Left cardiac atrium (tissue), 4 donors: ENCODE results near the gene ACP2. TPM values are rescaled to one million over a fixed set of nuclear protein-coding genes. Genes with fewer than 3 reads are reported as not detected.

Experiments
- ATAC-seq, 2 donors: fragments of 200-7000 bp; cut with Tn5 transposase; one replicate each; pipeline ENCODE4 v1.9.1; 2020; ENCODE audit warnings: mild to moderate bottlenecking in 2 of 2, moderate library complexity in 2 of 2
- DNase-seq: peaks from one replicate; pipeline ENCODE4 v3.0.0-alpha.2; 2020
- intact Hi-C, 2 donors: fragments of 100-400 bp; cut with DNase I; formaldehyde crosslinking; loops; one replicate each; pipeline versions ENCODE4 v1.14.1 to v1.15.1; 2022 to 2023
- total RNA-seq, 2 donors: library from RNA; stranded (reverse); fragmentation: NEBNext Ultra II Directional; extraction: Animal tissue kit (Norgen Biotek cat#: 25700); gene quantifications; one replicate each; pipeline ENCODE4 v1.2.1, GENCODE V29; 2021
- donor health status: DM: no; HTN: yes; CAD: no.
- donor health status: DM: no; HTN: yes; CAD: no; lungs with severe emphysema.
- donor health status: DM: yes; HTN: yes; CAD: no.
- donor health status: Dilated cardiomyopathy.

ACP2 gene
- total RNA-seq, 2 donors from 2014 or later: 25.1 to 26.2 TPM

DNA sequence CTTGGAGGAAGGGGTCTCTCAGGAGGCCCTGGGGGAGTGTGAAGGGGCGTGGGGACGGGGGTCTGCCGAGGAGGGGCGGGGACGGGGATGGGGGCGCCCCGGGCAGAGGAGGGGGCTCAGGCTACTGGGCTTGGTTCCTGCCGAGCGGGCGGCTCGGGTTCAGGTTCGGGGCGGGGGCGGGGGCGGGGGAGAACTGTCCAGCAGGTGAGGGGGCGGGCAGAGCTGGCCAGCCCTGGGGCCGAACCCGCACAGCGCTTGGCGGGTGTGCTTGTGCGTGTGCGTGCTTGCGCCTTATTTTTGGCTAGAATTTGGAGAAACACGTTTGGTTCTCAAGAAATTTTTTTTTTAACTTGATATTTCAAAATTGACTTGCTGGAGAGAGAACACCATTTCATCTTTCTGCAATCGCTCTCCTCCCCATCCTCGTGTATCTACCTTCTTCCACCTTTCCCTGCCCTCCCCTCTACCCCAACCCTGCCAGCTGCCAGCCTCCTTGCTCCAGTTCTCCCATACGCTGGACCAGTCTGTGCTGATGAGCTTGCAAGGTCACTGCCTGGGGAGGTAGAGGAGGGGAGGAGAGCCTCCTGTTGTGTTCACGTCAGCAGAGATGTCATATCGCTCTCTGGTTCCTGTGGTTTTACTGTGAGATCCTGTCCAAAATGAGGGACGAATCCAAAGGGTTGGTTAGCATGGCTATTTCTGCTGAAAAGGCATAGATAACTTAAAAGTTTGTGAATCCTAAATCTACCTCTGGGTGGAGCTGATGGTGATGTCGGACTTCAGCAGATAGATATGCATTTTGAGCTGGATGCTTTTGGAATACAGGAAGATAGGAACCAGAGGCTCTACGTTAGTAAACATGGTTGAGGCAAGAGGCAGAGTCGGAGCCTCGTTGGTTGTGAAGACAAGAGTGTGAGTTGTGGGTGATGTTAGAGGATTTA, 22.0 kb upstream of the ACP2 start:
- DNase-seq (no peak), ATAC-seq (peak; percentile 0 to 11)
- intact Hi-C loops: loop anchor here in 1 of 2 donors (5.0 kb wide), 1 partner anchor 82 kb away; the partner anchor contains the start of gene MYBPC3

DNA sequence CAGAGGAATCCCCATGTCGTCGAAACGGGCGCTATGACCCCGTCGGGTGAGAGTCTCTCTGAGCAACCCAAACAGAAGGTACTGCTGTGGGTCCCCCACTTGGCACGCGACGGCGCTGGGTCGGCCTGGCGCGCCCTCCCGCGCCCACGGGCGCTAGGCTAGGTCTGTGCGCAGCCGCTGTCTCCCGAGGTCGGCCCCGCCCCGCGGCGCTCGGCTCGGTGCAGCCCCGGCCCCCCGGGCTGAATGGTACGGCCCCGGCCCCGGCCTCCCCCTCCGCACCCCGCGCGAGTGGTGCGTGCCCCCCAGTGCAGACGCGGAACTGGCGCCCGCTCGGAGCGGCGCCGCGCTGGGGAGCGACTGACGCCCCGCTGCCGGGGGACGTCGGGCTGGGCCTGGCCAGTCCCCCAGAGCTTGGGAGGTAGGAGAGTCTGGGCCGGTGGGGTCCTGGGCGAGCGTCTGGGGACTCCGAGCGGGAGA, 21.3 kb upstream of the ACP2 start, which contains the start of gene MADD:
Gene MADD, plus strand, starts transcription at position 305 of the 477 bp plus-strand sequence.
- ATAC-seq: peak; percentile 94 to 96
- intact Hi-C loops: loop anchor here (5.0 to 10.0 kb wide), 2 partner anchors 82 to 85 kb away; partner anchors contain the start of gene MYBPC3 (in 2 of the 2)
- DNase-seq: peak; percentile 90

DNA sequence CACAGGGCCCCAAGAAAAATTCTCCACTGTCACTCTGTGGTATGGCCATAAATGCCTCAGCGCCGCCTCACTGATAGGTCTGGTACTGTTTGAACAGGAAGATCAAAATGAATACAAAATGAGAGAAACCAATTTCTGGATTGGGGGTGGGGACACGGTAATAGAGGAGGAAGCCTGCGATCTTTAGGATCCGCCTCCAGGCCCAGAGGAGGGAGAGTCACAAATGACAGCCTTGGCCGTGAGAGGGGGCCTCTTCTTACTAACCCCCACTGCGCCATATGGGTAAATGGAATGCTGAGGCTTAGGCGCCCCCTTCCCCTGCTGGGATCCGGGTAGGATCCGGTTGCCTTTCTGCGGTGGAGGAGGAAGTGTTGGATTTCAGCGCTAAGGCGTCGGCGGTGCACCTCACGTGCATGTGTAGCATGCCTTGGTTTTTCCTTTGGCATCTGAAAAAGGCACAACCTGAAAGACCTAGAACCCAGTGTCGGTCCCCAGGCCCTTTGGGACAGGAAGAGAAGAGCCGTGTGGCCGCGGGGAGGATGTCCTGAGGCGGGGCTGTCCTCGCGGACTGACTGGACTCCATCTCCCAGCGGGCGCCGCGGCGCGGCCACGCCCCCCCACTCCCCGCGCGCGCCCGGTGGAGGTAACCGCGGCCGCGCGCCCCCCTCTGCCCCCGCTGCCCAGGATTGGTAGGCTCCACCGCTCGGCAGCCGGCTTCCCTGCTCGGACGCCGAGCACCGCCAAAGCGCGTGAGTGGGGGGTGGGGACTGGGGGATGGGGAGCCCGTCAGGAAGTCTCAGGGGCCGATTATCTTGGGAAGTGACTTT, 20.6 kb upstream of the ACP2 start:
- intact Hi-C loops: loop anchor here in 1 of 2 donors (10.0 kb wide), 1 partner anchor 86 kb away; the partner anchor contains the start of gene MYBPC3
- peak; percentile 93 to 94 for ATAC-seq
- peak; percentile 93 for DNase-seq

DNA sequence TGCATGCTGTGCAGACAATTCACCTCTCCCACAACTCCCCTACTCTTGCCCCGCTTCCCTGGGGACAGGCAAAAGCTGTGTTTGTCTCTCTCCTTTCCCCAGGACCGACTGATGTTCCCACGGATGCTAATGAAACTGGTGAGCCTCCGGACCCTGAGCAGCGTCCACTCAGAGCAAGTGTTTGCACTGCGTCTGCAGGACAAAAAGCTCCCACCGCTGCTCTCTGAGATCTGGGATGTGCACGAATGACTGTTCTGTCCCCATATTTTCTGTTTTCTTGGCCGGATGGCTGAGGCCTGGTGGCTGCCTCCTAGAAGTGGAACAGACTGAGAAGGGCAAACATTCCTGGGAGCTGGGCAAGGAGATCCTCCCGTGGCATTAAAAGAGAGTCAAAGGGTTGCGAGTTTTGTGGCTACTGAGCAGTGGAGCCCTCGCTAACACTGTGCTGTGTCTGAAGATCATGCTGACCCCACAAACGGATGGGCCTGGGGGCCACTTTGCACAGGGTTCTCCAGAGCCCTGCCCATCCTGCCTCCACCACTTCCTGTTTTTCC, 19.9 kb upstream of the ACP2 start:
- ATAC-seq: no peak
- intact Hi-C loops: loop anchor here in 1 of 2 donors (10.0 kb wide), 1 partner anchor 86 kb away; the partner anchor contains the start of gene MYBPC3
- no peak for DNase-seq

DNA sequence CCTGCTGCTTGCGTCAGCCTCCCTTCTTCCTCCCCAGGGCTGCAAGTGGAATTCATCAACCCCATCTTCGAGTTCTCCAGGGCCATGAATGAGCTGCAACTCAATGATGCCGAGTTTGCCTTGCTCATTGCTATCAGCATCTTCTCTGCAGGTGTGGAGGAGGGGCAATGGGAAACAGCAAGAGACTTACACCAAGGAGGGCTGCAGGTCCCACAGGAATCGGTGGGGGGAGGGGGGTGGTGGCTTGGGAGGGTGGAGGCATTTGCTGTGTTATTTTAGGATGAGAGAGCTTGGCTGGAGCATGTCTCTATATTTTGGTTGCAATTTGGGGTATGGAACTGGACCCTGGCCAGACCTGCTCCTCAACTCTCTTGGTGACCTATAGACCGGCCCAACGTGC, 19.3 kb upstream of the ACP2 start:
- ATAC-seq (no peak), DNase-seq (no peak)
- intact Hi-C loops: loop anchor here in 1 of 2 donors (10.0 kb wide), 1 partner anchor 87 kb away; the partner anchor contains the start of gene MYBPC3

DNA sequence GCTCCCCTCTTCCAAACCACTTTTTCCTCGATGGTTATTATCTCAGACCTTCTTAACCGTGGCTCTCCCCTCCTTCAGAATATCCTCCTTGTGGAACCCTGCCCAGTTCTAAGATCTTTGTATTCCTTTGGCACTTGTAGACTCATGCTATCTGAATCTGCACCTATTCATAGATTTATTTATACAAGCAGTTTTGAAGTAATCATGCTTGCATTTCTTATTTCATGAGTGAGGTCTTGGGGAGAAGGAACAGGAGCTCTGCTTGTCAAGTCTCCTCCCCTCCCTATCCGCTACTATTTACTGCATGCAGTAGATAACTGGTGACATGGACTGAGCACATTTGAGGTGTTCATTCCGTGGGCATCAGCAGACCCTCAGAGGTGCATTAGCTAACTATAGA, 15.9 kb upstream of the ACP2 start:
- intact Hi-C loops: loop anchor here in 1 of 2 donors (10.0 kb wide), 1 partner anchor 90 kb away; the partner anchor contains the start of gene MYBPC3
- no peak for ATAC-seq

DNA sequence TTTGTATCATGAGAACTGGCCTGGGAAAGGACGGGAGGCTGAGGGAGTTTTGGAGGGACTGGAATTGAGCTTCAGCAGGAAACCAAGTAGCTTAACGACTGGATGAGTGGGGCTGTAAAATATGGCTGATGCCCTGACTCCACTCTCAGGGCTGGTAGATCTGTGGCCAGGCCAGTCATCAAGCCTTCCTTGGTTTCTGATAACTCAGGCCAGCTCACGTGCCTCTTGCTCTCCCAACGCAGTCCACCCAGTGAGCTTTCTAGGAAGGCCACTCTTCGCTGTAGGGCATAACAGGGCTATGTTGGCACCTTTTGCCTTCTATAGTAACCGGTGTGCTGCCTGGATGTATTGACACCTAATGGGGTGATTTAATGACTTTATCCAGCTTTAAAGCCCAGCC, 15.5 kb upstream of the ACP2 start:
- no peak for DNase-seq
- intact Hi-C loops: loop anchor here in 1 of 2 donors (10.0 kb wide), 1 partner anchor 91 kb away; the partner anchor contains the start of gene MYBPC3
- ATAC-seq: no peak

More for the DNA sequence above, 15.9 kb upstream of the ACP2 start:
- DNase-seq: no peak

DNA sequence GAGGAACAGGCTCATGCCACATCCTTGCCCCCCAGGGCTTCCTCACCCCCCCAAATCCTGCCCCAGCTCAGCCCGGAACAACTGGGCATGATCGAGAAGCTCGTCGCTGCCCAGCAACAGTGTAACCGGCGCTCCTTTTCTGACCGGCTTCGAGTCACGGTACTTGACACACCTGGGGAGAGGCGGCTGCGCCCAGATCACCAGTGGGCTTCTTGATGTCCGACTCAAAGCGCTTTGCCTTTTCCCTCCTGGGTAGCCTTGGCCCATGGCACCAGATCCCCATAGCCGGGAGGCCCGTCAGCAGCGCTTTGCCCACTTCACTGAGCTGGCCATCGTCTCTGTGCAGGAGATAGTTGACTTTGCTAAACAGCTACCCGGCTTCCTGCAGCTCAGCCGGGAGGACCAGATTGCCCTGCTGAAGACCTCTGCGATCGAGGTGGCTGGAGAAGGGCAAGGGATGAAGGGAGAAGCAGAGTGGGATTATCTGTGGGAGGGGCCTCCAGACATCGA, 12.7 kb upstream of the ACP2 start:
- intact Hi-C loops: loop anchor here in 1 of 2 donors (10.0 kb wide), 1 partner anchor 93 kb away; the partner anchor contains the start of gene MYBPC3
- ATAC-seq (no peak), DNase-seq (no peak)

DNA sequence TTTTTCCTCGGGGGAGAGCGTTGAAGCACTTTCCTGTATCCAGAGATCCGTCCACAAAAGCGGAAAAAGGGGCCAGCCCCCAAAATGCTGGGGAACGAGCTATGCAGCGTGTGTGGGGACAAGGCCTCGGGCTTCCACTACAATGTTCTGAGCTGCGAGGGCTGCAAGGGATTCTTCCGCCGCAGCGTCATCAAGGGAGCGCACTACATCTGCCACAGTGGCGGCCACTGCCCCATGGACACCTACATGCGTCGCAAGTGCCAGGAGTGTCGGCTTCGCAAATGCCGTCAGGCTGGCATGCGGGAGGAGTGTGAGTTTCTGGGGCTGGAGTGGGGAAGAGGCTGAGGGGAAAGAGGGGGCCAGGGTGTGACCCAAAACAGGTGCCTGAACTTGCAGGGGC, 11.8 kb upstream of the ACP2 start:
- DNase-seq (no peak), ATAC-seq (no peak)
- intact Hi-C loops: loop anchor here in 1 of 2 donors (10.0 kb wide), 1 partner anchor 94 kb away; the partner anchor contains the start of gene MYBPC3

DNA sequence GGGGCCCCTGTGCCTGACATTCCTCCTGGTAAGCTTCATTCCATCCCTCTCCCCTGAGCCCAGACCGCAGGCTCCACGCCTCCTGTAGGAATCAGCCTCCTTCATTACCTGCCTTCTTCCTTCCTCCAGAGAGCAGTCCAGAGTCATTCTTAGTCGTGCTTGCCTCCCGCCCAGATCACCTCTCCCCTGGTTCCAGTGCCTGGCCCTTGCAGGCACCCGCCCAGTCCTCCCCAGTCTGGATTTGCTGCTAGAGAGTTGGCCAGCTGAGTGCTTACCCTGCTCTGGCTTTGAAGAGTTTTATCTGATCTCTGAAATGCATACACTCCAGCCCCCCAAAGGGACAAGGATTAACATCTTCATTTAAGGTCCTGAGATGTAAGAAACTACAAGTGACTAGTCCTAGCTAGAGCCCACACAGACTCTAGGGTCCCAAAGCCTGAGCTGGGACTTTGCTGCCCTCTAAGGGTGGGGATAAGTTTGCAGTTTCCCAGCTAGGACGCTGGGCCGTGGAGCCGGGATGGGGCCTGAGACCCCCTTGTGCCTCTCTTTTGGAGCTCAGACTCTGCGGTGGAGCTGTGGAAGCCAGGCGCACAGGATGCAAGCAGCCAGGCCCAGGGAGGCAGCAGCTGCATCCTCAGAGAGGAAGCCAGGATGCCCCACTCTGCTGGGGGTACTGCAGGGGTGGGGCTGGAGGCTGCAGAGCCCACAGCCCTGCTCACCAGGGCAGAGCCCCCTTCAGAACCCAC, 10.8 kb upstream of the ACP2 start:
- peak in 1 of 2 donors; percentile 30 for ATAC-seq
- intact Hi-C loops: loop anchor here (5.0 kb wide), 2 partner anchors 72 to 82 kb away; partner anchors contain the start of genes ARFGAP2 (in 1 of the 2) and PACSIN3 (in 1 of the 2)
- no peak for DNase-seq

DNA sequence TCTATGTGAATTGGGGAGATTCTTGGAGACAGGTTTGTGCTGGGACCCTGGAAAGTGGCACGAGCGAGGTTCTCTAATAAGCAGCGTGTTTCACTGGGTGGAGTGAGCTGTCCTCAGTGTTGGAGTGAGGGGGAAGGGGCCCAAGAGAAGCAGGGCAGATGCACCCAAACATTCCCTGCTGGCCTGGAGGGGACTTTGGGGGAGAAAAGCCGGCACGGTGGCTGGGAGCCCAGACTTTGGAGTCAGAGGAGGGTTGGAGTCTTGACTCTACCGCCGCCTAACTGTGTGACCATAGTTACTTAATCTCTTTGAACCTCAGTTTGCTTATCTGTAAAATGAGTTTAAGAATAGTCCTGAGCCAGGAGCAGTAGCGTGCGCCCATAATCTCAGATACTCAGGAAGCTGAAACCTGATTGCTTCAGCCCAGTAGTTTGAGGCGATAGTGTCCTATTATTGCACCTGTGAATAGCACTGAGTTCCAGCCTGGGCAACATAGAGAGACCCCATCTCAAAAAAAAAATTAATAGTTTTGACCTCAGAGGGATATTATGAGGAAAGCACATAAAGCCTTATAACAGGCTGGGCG, 9.8 kb upstream of the ACP2 start:
- DNase-seq: no peak
- intact Hi-C loops: loop anchor here (1.0 to 5.0 kb wide), 3 partner anchors 71 to 97 kb away; partner anchors contain the start of genes ARFGAP2 (in 1 of the 2) and PACSIN3 (in 1 of the 2)
- no peak for ATAC-seq

DNA sequence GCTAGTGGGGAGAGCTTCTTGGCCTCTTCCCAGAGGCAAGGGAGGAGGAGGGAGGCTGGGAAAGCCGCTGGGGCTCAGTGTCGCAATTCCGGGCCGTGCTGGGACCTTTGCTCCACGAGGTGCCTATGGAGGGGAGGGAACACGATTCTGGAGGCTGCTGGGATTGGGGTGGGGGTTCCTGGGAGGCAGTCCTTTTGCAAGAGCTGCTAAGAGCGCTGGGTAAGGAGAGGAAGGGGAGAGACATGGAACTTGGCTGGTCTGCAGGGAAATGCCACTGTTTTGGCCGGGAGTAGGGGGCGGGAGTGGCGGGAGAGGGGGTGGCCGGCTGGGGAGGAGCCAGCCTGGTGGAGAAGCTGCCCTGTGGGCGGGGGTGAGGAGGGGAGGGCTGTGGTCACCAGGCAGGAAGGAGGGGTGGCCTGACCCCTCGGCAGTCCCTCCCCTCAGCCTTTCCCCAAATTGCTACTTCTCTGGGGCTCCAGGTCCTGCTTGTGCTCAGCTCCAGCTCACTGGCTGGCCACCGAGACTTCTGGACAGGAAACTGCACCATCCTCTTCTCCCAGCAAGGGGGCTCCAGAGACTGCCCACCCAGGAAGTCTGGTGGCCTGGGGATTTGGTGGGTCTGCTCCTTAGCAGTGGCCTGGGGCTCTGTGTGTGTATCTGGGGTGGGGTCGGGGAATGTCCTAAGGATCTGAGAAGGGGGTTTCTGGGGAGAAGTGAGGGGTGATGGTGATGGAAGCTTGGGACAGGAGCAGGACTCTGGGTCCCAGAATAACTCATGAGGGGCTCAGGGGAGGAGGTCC, 9.1 kb upstream of the ACP2 start, which contains the start of gene NR1H3:
Gene NR1H3, plus strand, starts transcription at position 480 of the 800 bp plus-strand sequence. CDS start 1,221 bp downstream, outside the sequence.
- intact Hi-C loops: loop anchor here (1.0 to 5.0 kb wide), 3 partner anchors 70 to 98 kb away; partner anchors contain the start of genes ARFGAP2 (in 1 of the 2) and PACSIN3 (in 1 of the 2)
- DNase-seq: peak; percentile 86
- ATAC-seq: peak; percentile 79

DNA sequence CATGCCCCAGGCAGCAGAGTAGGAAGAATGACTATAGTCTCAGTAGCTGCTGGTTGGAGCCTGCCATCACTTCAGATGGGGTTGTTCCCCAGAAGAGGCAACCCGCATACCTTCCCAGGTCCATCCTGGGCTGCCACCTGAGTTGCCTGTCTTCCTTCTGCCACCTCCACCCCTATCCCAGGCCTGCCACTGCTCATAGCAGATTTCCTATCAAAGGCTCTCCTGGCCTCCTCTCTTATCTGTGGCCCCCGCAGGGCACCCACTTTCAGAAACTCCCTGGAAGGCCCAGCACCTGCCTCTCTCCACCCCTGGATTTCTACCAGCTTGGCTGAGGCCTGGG, 8.5 kb upstream of the ACP2 start:
- DNase-seq: no peak
- ATAC-seq: no peak
- intact Hi-C loops: loop anchor here (5.0 kb wide), 2 partner anchors 70 to 80 kb away; partner anchors contain the start of genes ARFGAP2 (in 1 of the 2) and PACSIN3 (in 1 of the 2)

DNA sequence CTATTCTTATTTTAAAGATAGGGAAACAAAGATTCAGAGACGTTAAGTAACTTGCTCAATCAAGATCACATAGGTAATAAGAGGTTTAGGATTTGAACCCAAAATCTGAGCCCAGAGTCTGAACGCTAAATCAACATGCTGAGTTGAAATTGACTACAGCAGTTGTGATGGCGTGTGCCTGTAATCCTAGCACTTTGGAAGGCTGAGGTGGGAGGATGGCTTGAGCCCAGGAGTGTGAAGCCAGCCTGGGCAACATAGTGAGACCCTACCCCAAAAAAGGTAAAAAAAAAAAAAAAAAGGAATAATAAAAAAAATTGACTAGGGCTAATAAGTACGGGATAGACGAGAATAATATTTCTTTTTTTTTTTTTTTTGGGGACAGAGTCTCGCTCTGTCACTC, 7.8 kb upstream of the ACP2 start:
- intact Hi-C loops: loop anchor here (5.0 kb wide), 2 partner anchors 69 to 79 kb away; partner anchors contain the start of genes ARFGAP2 (in 1 of the 2) and PACSIN3 (in 1 of the 2)
- peak; percentile 8 for DNase-seq
- ATAC-seq: no peak

DNA sequence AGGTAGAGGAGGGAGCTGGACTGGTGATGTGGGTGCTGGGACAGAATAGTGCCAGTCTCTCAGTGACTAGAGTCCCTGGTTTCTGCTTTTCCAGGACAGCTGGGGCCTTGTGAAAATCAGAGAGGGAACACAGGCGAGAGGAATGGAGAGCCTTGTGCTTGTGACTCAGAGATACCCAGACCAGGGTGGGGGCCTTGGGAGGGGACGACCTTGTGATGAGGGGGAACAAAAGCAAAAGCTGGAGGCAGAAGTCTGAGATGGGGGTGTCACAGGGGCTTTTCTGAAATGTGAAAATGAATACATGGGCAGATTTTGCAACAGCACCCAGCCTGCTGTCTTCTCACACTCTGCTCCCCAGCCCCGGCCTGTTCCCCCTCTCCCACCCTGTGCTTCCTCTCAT, 5.8 kb upstream of the ACP2 start:
- peak; percentile 24 for DNase-seq
- intact Hi-C loops: no loop called here
- peak in 1 of 2 donors; percentile 14 for ATAC-seq

DNA sequence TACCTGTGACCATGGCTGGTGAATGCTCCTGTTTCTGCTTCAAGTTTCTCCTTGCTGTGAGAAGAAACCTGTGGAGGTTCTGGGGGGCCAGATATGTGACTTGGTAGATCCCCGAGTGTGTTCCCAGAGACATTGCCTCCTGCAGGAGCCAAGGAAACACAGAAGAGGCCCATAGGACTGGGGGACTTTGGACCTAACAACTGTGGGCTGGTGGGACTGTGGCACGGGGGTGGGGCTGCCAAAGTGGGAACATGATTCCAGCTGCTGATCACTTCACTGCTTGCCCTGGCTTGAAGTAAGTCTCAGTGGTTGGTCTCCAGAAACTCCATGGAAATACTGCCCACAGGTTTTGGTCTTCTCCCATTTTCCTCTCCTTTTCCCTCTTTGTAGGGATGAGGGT, 5.0 kb upstream of the ACP2 start:
- DNase-seq (no peak), ATAC-seq (no peak)
- intact Hi-C loops: no loop called here
